Femur (tissue), 1 donor: ENCODE measurements around the gene SORCS2.
A peak's percentile ranks its signal among the peaks of the same experiment; 100 is the strongest.

Experiments
- DNase-seq: peaks from one replicate; pipeline ENCODE4 v3.0.0-alpha.2; 2017

SORCS2 gene

DNA sequence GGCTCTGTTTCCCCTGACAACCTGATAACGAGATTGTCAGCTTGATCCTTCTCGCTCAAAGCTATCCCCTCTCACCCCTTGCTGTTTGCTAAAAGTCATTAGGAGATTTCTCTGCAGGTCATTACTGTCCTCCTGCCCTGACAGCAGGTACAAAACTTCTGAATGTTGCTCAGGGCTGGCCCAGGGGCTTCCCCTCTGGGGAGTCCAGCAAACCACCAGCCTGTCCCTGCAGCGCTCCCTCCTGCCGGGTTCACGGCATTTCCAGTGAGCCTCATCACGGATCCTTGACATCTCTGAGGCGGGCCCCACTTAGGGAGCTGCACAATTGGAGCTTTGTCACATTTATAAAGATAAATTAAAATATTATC, 5.2 kb upstream of the SORCS2 start:
- DNase-seq: no peak

GRCh38 chr4:7187691-7188090, 4.6 kb upstream of the SORCS2 start:
- DNase-seq: no peak

DNA sequence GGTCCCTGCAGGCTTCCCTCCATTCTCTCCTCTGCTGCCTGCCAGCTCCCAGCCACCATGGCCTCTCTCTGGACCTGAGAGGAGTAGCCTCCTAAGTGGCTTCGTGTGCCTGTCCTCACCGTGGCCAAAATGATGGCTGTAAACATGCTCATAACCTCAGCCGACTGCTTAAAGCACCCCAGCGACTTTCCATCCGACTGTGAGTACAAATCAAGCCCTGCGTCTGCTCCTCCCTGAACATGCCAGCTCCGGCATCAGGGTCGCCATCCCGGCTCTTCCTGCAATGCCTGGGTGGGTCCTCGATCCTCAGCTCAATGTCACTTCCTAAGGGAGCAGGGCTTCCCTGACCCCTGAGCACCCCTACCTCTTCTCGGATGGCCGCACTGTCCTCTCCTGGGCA, 3.3 kb upstream of the SORCS2 start:
- DNase-seq: no peak

GRCh38 chr4:7189475-7190277, 2.7 kb upstream of the SORCS2 start:
- DNase-seq: peak; percentile 11

DNA sequence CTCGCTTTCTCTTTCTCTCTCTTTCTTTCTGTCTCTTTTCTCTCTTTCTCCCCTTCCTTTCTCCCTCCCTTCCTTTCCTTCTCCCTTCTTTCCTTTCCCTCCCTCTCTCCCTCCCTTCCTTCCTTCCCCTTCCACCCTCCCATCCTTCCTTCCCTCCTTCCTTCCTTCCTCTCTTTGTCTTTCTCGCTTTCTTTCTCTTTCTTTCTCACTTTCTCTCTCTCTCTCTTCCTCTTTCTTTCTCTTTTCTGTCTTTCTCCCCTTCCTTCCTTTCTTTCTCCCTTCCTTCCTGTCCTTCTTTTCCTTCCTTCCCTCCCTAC, 2.1 kb upstream of the SORCS2 start:
- DNase-seq: no peak

GRCh38 chr4:7190691-7191545, 1.4 kb upstream of the SORCS2 start:
- peak; percentile 67 for DNase-seq

GRCh38 chr4:7191546-7192251, 639 bp upstream of the SORCS2 start:
- peak; percentile 28 for DNase-seq

GRCh38 chr4:7193030-7193958, 956 bp downstream of the SORCS2 start:
- DNase-seq: peak; percentile 69

- DNase-seq: no peak
Measured at GRCh38 chr4:7194251-7195140, 2.2 kb downstream of the SORCS2 start.

GRCh38 chr4:7195141-7195515, 2.8 kb downstream of the SORCS2 start:
- DNase-seq: peak; percentile 10

- peak; percentile 46 for DNase-seq
Measured at GRCh38 chr4:7195546-7196287, 3.4 kb downstream of the SORCS2 start.

GRCh38 chr4:7196288-7196651, 3.9 kb downstream of the SORCS2 start:
- no peak for DNase-seq

- DNase-seq: peak; percentile 12
Measured at GRCh38 chr4:7196736-7197135, 4.4 kb downstream of the SORCS2 start.

DNA sequence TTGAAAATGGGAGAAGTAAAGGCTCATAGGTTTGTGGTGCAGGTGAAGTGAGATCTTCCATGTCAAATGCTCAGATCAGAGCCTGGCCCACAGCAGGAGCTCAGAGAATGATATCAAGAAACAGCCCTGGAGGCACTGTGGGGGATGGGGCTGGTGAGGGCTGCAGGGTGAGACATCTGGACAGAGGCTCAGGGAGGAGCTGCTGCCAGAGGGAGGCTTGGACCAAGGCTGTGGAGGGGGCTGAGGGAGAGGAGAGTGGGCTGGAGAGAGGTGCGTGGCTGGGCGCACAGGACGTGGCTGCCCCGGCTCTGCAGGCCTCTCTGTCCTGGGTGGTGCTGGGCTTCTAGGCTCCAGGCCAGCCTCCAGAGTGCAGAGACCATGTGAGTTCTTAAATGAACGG, 5.6 kb downstream of the SORCS2 start:
- no peak for DNase-seq

DNA sequence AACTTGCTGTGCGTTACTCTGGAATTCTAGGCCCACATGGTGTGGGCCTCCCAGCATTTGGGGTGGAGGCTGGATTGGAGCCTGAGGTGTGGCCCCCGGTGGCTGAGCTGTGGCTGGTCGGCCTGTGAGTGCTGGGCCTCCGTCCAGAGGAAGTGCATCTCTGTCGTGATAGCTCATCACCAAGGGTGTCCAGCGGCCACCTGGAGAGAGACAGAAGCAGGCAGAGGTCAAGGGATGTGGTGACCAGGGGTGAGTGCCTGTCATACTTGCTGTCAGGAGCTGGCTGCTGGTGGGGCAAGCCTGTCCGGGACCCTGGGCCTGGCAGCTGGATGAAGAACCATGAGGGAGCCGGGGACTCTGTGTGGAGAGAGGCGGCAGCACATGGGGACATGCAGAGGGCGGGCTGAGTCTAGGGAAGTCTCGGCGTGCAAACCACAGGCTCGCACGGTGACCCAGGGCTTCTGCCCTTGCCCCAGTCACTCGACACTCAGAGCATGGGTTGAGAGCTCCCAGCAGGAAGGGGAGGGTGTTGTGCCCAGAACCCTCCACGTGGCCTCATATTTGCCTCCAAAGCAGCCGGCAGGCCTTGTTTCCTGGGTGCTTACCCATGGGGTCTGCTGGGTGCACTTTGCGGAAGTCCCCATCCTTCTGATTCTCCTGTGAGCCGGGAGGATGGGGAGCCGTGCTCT, 6.2 kb downstream of the SORCS2 start:
- DNase-seq: peak; percentile 30

GRCh38 chr4:7199129-7199725, 6.9 kb downstream of the SORCS2 start:
- peak; percentile 39 for DNase-seq

GRCh38 chr4:7199771-7200441, 7.6 kb downstream of the SORCS2 start:
- DNase-seq: peak; percentile 10

- DNase-seq: no peak
Measured at GRCh38 chr4:7200801-7201200, 8.5 kb downstream of the SORCS2 start.
